Measurements from ENCODE around the gene RALB.
A peak's percentile ranks its signal among the peaks of the same experiment; 100 is the strongest.

Gene RALB

GRCh38 chr2:120343433-120344105, 90.9 kb downstream of the RALB start:
- peak; percentile 33 for DNase-seq
